Thyroid gland (tissue), 4 donors: ENCODE results near the gene EID2. TPM values are rescaled to one million over a fixed set of nuclear protein-coding genes. Genes with fewer than 3 reads are reported as not detected.
A peak's percentile ranks its signal among the peaks of the same experiment; 100 is the strongest.

Experiments
- DNase-seq, 2 donors: peaks; one replicate each; pipeline ENCODE4 v3.0.0-alpha.2; 2019
- H3K27ac ChIP-seq, 3 donors: fragments of 200-600 bp; sonication (generic); 1 replicate in 2 of 3; 2 replicates in 1 of 3; pipeline ENCODE4 v1.5.1; 2016 to 2019; ENCODE audit warnings: mild to moderate bottlenecking in 1 of 3, moderate library complexity in 1 of 3
- H3K27me3 ChIP-seq: fragments of 200-600 bp; sonication (generic); one replicate; pipeline ENCODE4 v1.5.1; 2019
- H3K36me3 ChIP-seq, 2 donors: fragments of 200-600 bp; sonication (generic); one replicate each; pipeline ENCODE4 v1.5.1; 2016 to 2019
- H3K4me1 ChIP-seq, 2 donors: fragments of 200-600 bp; sonication (generic); one replicate each; pipeline ENCODE4 v1.5.1; 2017 to 2019
- H3K4me3 ChIP-seq, 3 donors: fragments of 200-600 bp; sonication (generic); replicated peaks in 1 of 3; 1 replicate in 2 of 3; 2 replicates in 1 of 3; pipeline ENCODE4 v1.5.1; 2016; ENCODE audit warnings: mild to moderate bottlenecking in 1 of 3
- H3K9me3 ChIP-seq: fragments of 200-600 bp; sonication (generic); one replicate; pipeline ENCODE4 v1.5.1; 2017
- POLR2A ChIP-seq, 2 donors: fragments of 450-650 bp; IDR thresholded peaks; one replicate each; pipeline ENCODE4 v1.6.1; 2017; ENCODE audit warnings: antibody characterized with exemption in 2 of 2, mild to moderate bottlenecking in 2 of 2, moderate library complexity in 1 of 2
- WGBS, 2 donors: methylation state at CpG; one replicate each; pipeline ENCODE4 v1.1.5; 2017; 5-methylcytosine and 5-hydroxymethylcytosine counted together
- intact Hi-C: fragments of 100-400 bp; cut with DNase I; formaldehyde crosslinking; loops from one replicate; pipeline ENCODE4 v1.15.1; 2023
- total RNA-seq, 4 donors: library from RNA; depleted of rRNA; stranded (reverse); fragments of >200 nt; gene quantifications; one replicate each; pipeline ENCODE4 v1.2.3, GENCODE V29; 2016
- TF ChIP-seq, protein P1 (sequence below), 6 experiments: fragments of 200-600 bp in 3 of 6; fragments of 450-650 bp in 3 of 6; sonication (generic) in 3 of 6; IDR thresholded peaks; one replicate each; pipeline ENCODE4 v1.5.1; 2016 to 2019; ENCODE audit warnings: antibody characterized with exemption in 6 of 6, mild to moderate bottlenecking in 2 of 6, inconsistent platforms in 1 of 6, moderate library complexity in 1 of 6

The EID2 gene
- total RNA-seq, 4 donors from 2014 or later: 15.3 to 24.4 (median 19.8) TPM

DNA sequence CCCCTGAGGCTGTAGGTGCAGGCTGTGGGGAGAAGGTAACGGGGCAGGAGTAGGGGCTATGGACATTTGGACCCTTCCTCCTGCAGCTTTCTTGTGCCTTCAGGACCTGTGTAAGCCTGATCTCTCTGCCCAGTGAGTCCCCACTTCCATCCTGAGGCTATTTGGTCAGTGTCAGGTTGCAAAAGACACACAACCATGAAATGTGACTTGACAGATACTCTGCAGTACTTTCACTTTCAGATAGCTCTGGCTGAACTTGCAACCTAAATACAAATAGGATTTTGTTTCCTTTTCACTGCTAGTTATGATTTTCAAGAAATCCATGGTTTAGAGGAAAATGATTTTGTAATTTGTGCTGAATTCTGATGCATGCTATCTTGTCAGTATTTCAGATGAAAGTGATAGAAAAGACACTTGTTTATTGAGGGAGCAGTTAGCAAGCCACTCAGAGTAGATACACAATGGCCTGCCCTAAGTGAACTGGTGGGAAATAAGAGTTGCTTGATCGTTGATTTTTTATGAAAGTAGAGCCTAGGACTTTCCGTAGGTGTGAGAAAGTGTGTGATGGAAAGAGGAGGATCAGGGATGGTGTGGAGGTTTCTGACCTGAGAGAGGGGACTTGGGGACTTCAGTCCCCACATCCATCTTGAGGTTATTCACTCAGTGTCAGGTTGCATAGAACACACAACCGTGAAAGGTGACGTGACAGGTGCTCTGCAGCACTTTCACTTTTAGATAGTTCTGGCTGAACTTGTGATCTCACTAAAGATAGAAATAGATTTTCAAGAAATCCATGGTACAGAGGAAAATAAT, 18.1 kb upstream of the EID2 start:
- DNase-seq: peak in 1 of 2 donors; percentile 16
- Histone ChIP-seq H3K36me3 (no peaks in the 10 kb centered on the region), H3K27ac (no peak overlapping the region), H3K4me3 (no peak overlapping the region), H3K27me3 (no peaks in the 10 kb centered on the region), H3K9me3 (no peaks in the 10 kb centered on the region), H3K4me1 (peaks cover 17 to 45% of the 10 kb centered on the region in 2 donors)
- TF ChIP-seq, protein P1, sequence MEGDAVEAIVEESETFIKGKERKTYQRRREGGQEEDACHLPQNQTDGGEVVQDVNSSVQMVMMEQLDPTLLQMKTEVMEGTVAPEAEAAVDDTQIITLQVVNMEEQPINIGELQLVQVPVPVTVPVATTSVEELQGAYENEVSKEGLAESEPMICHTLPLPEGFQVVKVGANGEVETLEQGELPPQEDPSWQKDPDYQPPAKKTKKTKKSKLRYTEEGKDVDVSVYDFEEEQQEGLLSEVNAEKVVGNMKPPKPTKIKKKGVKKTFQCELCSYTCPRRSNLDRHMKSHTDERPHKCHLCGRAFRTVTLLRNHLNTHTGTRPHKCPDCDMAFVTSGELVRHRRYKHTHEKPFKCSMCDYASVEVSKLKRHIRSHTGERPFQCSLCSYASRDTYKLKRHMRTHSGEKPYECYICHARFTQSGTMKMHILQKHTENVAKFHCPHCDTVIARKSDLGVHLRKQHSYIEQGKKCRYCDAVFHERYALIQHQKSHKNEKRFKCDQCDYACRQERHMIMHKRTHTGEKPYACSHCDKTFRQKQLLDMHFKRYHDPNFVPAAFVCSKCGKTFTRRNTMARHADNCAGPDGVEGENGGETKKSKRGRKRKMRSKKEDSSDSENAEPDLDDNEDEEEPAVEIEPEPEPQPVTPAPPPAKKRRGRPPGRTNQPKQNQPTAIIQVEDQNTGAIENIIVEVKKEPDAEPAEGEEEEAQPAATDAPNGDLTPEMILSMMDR (IDR thresholded peaks at IDR 0.05): no peak
- TF ChIP-seq POLR2A (IDR thresholded peaks at IDR 0.05): no peak
- intact Hi-C loops: no loop called here
- WGBS, 2 donors: 65 to 71% methylated on average over 5 of the region's 5 CpGs

DNA sequence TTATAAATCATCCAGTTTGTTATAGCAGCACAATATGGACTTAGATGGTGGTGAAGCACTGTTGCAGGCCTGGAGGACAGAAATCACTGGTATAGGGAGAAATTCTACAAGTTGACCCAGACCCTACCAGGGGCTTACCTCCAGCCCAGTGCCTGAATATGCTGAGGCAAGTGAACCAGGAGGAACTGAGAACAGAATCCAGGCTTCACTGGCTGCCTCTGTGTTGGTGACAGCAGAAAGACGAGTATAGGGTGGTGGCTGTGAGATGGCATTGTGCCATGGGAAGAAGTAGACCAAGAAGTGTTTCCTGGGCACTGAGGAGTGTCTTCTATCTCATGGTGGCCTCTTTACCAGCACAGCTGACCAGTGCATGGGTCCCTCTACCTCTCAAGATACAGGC, 15.9 kb upstream of the EID2 start:
- WGBS, 2 donors: 20 to 40% methylated on average over 1 of the region's 1 CpG

DNA sequence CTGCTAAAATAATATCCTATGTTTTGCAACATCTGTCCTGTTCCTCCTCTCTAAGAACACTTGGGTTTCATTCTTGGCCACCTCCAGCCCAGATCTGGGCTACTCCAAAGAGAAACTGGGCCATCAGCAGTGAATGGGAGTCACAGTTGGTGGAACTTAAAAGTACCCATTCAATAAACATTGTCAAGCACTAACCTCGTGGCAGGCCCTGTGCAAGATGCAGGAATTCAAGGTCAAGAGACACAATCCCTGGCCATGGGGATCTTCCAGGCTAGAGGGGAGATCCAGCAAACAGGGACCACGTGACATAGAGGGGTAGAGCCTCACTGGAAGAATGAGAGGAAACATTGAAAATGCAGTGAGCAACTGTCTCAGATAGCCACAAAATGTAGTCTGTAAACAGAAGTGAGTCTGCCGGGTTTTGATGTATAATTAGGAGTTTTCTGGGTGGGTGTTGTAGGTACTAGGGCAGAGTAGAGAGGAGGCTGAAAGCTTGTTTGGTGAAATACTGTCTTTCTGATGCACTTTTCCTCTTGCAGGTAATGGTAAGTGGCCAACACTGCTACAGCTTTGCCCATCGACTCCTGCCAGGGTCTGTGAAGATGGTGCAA, 14.8 kb upstream of the EID2 start:
- Histone ChIP-seq H3K4me3 (no peak overlapping the region), H3K36me3 (no peaks in the 10 kb centered on the region), H3K27me3 (no peaks in the 10 kb centered on the region), H3K9me3 (no peaks in the 10 kb centered on the region), H3K27ac (peak overlapping the region; percentile 39 to 51 (median 46)), H3K4me1 (peaks cover 8 to 31% of the 10 kb centered on the region in 2 donors)
- WGBS, 2 donors: 57 to 58% methylated on average over 4 of the region's 4 CpGs
- intact Hi-C loops: loop anchor here (5.0 kb wide), 1 partner anchor 117 kb away; no protein-coding TSS in a partner anchor
- no peak for TF ChIP-seq POLR2A (IDR thresholded peaks at IDR 0.05)
- TF ChIP-seq, protein P1 (IDR thresholded peaks at IDR 0.05): no peak
- peak; percentile 79 to 86 for DNase-seq

More for the DNA sequence above, 15.9 kb upstream of the EID2 start:
- H3K4me3 ChIP-seq: no peak overlapping the region
- H3K27me3 ChIP-seq: no peaks in the 10 kb centered on the region
- peaks cover 8 to 31% of the 10 kb centered on the region in 2 donors for H3K4me1 ChIP-seq
- intact Hi-C loops: no loop called here
- H3K27ac ChIP-seq: no peak overlapping the region
- H3K36me3 ChIP-seq: no peaks in the 10 kb centered on the region
- H3K9me3 ChIP-seq: no peaks in the 10 kb centered on the region
- TF ChIP-seq, protein P1 (IDR thresholded peaks at IDR 0.05): no peak
- no peak for TF ChIP-seq POLR2A (IDR thresholded peaks at IDR 0.05)
- no peak for DNase-seq

DNA sequence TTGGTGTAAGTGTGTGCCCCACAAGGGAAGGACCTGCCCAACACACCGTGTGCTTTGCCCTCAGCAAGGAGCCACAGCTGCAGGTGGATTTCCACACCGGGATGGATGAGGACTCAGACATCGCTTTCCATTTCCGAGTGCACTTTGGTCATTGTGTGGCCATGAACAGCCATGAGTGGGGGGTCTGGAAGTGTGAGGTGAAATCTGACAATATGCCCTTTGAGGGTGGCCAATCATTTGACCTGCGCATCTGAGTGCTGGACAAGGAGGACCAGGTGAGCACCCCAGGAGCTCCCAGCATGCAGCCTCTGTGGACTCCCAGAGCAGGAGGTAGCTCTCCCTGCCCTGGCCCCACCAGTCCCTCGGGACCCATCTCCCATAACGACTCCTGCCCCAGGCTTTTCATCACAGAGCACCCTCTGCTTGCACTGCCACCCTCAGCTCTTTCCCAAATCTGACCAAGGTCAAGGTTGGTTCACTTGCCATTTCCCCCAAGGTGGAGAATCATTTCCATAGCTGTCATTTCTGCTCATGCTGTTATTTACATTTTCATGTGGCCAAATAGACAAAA, 13.2 kb upstream of the EID2 start:
- no peak overlapping the region for H3K27ac ChIP-seq
- H3K4me1 ChIP-seq: peaks cover 8 to 29% of the 10 kb centered on the region in 2 donors
- H3K9me3 ChIP-seq: no peaks in the 10 kb centered on the region
- intact Hi-C loops: loop anchor here (5.0 kb wide), 1 partner anchor 119 kb away; no protein-coding TSS in a partner anchor
- H3K36me3 ChIP-seq: no peaks in the 10 kb centered on the region
- 67 to 71% methylated on average over 6 to 7 of the region's 7 CpGs for WGBS, 2 donors
- TF ChIP-seq, protein P1 (IDR thresholded peaks at IDR 0.05): no peak
- TF ChIP-seq POLR2A (IDR thresholded peaks at IDR 0.05): no peak
- DNase-seq: no peak
- H3K27me3 ChIP-seq: no peaks in the 10 kb centered on the region
- H3K4me3 ChIP-seq: no peak overlapping the region
